MCF 10A (cell line): Measurements from ENCODE around the gene MAMLD1. TPM values are rescaled to one million over a fixed set of nuclear protein-coding genes. Genes with fewer than 3 reads are reported as not detected.

ENCODE experiments used
- BruUV-seq: library from RNA; stranded (reverse); fragments of 400-500 nt; replicated peaks from 2 replicates; lab custom pipeline; 2021; lab: Mats Ljungman, UMichigan
- CTCF ChIA-PET: fragments of 300-600 bp; sonication (Branson Sonifier 250); formaldehyde crosslinking; extraction: SDS; loops from one replicate; lab custom pipeline; 2021; ENCODE audit warnings: antibody characterized with exemption, inconsistent platforms; lab: Yijun Ruan, JAX
- POLR2A ChIA-PET: fragments of 300-600, 350-650 bp; sonication (Branson Sonifier 250); formaldehyde crosslinking; extraction: SDS; loops from one replicate; lab custom pipeline; 2020; ENCODE audit warnings: antibody characterized with exemption, inconsistent platforms; lab: Yijun Ruan, JAX
- DNase-seq: peaks from one replicate; pipeline ENCODE4 v3.0.0-alpha.2; 2018; ENCODE audit not compliant: unreplicated experiment
- H3K27ac Mint-ChIP-seq: one replicate; pipeline ENCODE4 v1.8.0; 2022; ENCODE audit warnings: mild to moderate bottlenecking, low read depth, mixed read lengths; ENCODE audit not compliant: unreplicated experiment
- H3K27me3 Mint-ChIP-seq: one replicate; pipeline ENCODE4 v1.8.0; 2022; ENCODE audit warnings: mixed read lengths; ENCODE audit not compliant: insufficient read depth, unreplicated experiment
- H3K36me3 Mint-ChIP-seq: one replicate; pipeline ENCODE4 v1.8.0; 2022; ENCODE audit warnings: mild to moderate bottlenecking, moderate library complexity, mixed read lengths; ENCODE audit not compliant: insufficient read depth, unreplicated experiment
- H3K4me1 Mint-ChIP-seq: one replicate; pipeline ENCODE4 v1.8.0; 2022; ENCODE audit warnings: mixed read lengths; ENCODE audit not compliant: insufficient read depth, unreplicated experiment
- H3K4me3 Mint-ChIP-seq: one replicate; pipeline ENCODE4 v1.8.0; 2022; ENCODE audit warnings: mild to moderate bottlenecking, moderate library complexity, mixed read lengths; ENCODE audit not compliant: unreplicated experiment
- H3K9me3 Mint-ChIP-seq: one replicate; pipeline ENCODE4 v1.8.0; 2022; ENCODE audit warnings: mixed read lengths; ENCODE audit not compliant: unreplicated experiment
- CTCF ChIP-seq: fragments of 200-600 bp; IDR thresholded peaks from one replicate; pipeline ENCODE4 v1.8.0; 2022; ENCODE audit warnings: antibody characterized with exemption, mild to moderate bottlenecking; ENCODE audit not compliant: unreplicated experiment
- intact Hi-C: fragments of 100-400 bp; cut with micrococcal nuclease; formaldehyde crosslinking; loops from 2 replicates; pipeline ENCODE4 v1.14.1; 2022
- total RNA-seq: library from RNA; stranded (reverse); gene quantifications from 2 replicates; pipeline ENCODE4 v1.2.3, GENCODE V29; 2022

Gene MAMLD1
- total RNA-seq, 1 experiment from 2014 or later, result 1.9 TPM

- CTCF ChIA-PET, result interaction anchor here (0.5 kb wide), 1 partner anchor 584 kb away, joined by 4 read pairs; no protein-coding TSS in a partner anchor
- Mint-ChIP-seq H3K27me3 (peaks cover 11% of the 10 kb centered on the region), H3K4me3 (no peak overlapping the region)
Observed at GRCh38 chrX:150547375-150548115, 184.4 kb downstream of the MAMLD1 start.

GRCh38 chrX:150548251-150548650 lies 185.1 kb downstream of the MAMLD1 start:
- Mint-ChIP-seq H3K27me3 (peaks cover 11% of the 10 kb centered on the region), H3K9me3 (no peaks in the 10 kb centered on the region), H3K4me3 (no peak overlapping the region), H3K27ac (no peak overlapping the region), H3K36me3 (no peaks in the 10 kb centered on the region), H3K4me1 (peaks cover 11% of the 10 kb centered on the region)
- no peak for TF ChIP-seq CTCF
- BruUV-seq, result no TSS peak
- DNase-seq, result no peak
- POLR2A ChIA-PET, result interaction anchor here (1.0 kb wide), 1 partner anchor 21 kb away, joined by 3 read pairs; no protein-coding TSS in a partner anchor
- CTCF ChIA-PET, result no interaction called here
- intact Hi-C loops, result no loop called here

More at GRCh38 chrX:150547375-150548115, 184.4 kb downstream of the MAMLD1 start:
- TF ChIP-seq CTCF, result no peak
- Mint-ChIP-seq H3K4me1 (peaks cover 11% of the 10 kb centered on the region), H3K36me3 (no peaks in the 10 kb centered on the region), H3K27ac (no peak overlapping the region), H3K9me3 (no peaks in the 10 kb centered on the region)
- BruUV-seq, result no TSS peak
- POLR2A ChIA-PET, result interaction anchor here (1.0 kb wide), 1 partner anchor 22 kb away, joined by 3 read pairs; no protein-coding TSS in a partner anchor
- intact Hi-C loops, result no loop called here
- peak; percentile 38 for DNase-seq

- BruUV-seq, result no TSS peak
- no peaks in the 10 kb centered on the region for H3K9me3 Mint-ChIP-seq
- peaks cover 11% of the 10 kb centered on the region for H3K27me3 Mint-ChIP-seq
- H3K36me3 Mint-ChIP-seq, result no peaks in the 10 kb centered on the region
- peak; percentile 63 for DNase-seq
- CTCF ChIA-PET, result no interaction called here
- intact Hi-C loops, result no loop called here
- no peak overlapping the region for H3K27ac Mint-ChIP-seq
- no peak for TF ChIP-seq CTCF
- POLR2A ChIA-PET, result interaction anchor here (1.0 kb wide), 1 partner anchor 21 kb away, joined by 3 read pairs; no protein-coding TSS in a partner anchor
- no peak overlapping the region for H3K4me3 Mint-ChIP-seq
- H3K4me1 Mint-ChIP-seq, result peaks cover 11% of the 10 kb centered on the region
Observed at GRCh38 chrX:150548684-150549083, 185.6 kb downstream of the MAMLD1 start.

GRCh38 chrX:150551963-150552362 lies 188.8 kb downstream of the MAMLD1 start:
- CTCF ChIA-PET, result no interaction called here
- Mint-ChIP-seq H3K27ac (no peak overlapping the region), H3K4me1 (peaks cover 11% of the 10 kb centered on the region), H3K4me3 (no peak overlapping the region), H3K9me3 (no peaks in the 10 kb centered on the region), H3K27me3 (peaks cover 23% of the 10 kb centered on the region), H3K36me3 (no peaks in the 10 kb centered on the region)
- DNase-seq, result no peak
- no TSS peak for BruUV-seq
- POLR2A ChIA-PET, result no interaction called here
- no peak for TF ChIP-seq CTCF
- intact Hi-C loops, result no loop called here
